HFF-Myc (cell line): ENCODE data around the gene C17orf50.
A peak's percentile ranks its signal among the peaks of the same experiment; 100 is the strongest.

Source experiments
- DNase-seq: peaks from one replicate; pipeline ENCODE4 v3.0.0-alpha.2; 2011; ENCODE audit warnings: low read depth; ENCODE audit errors: extremely low read depth
- H3K4me3 ChIP-seq: replicated peaks from 2 replicates; pipeline ENCODE4 v1.5.1; 2011; ENCODE audit warnings: low read depth, mild to moderate bottlenecking, control low read depth, low read length
- TF ChIP-seq, protein P1 (sequence below): IDR thresholded peaks from 2 replicates; pipeline ENCODE4 v1.5.1; 2012; ENCODE audit warnings: mild to moderate bottlenecking, low read depth, low read length, control low read depth; ENCODE audit errors: missing control alignments

Gene C17orf50

DNA sequence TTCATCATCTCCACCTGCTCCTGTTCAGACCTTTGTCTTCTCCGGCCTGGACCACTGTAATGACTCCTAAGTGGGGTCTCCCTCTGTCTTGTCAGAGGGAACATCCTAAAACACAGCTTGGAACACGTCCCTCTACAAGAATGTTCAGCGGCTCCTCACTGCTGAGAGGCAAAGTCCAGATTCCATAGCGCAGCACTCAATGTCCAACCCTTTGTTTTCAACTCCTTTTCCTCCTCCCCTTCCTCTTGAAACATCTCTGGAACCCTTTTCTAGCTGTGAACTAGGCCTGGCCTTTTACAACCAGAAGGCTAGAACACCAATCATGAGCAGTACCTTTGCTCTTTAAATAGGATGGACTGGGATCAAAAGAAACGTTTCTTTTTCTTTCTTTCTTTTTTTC, 914 bp downstream of the C17orf50 start:
- H3K4me3 ChIP-seq: no peak overlapping the region
- no peak for DNase-seq
- TF ChIP-seq, protein P1, sequence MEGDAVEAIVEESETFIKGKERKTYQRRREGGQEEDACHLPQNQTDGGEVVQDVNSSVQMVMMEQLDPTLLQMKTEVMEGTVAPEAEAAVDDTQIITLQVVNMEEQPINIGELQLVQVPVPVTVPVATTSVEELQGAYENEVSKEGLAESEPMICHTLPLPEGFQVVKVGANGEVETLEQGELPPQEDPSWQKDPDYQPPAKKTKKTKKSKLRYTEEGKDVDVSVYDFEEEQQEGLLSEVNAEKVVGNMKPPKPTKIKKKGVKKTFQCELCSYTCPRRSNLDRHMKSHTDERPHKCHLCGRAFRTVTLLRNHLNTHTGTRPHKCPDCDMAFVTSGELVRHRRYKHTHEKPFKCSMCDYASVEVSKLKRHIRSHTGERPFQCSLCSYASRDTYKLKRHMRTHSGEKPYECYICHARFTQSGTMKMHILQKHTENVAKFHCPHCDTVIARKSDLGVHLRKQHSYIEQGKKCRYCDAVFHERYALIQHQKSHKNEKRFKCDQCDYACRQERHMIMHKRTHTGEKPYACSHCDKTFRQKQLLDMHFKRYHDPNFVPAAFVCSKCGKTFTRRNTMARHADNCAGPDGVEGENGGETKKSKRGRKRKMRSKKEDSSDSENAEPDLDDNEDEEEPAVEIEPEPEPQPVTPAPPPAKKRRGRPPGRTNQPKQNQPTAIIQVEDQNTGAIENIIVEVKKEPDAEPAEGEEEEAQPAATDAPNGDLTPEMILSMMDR: no peak

DNA sequence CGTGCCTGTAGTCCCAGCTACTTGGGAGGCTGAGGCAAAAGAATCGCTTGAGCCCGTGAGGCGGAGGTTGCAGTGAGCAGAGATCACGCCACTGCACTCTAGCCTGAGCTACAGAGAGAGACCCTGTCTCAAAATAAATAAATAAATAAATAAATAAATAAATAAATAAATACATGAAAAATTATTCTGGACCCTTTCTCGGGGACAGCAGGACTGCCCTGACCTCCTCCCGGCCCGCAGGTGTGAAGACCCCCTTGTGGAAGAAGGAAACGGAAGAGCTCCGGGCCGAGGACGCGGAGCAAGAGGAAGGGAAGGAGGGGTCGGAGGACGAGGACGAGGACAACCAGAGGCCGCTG, 3.1 kb downstream of the C17orf50 start:
- H3K4me3 ChIP-seq: peak overlapping the region; percentile 42; the same call in 1 of the 2 replicates
- no peak for DNase-seq
- TF ChIP-seq, protein P1: no peak

DNA sequence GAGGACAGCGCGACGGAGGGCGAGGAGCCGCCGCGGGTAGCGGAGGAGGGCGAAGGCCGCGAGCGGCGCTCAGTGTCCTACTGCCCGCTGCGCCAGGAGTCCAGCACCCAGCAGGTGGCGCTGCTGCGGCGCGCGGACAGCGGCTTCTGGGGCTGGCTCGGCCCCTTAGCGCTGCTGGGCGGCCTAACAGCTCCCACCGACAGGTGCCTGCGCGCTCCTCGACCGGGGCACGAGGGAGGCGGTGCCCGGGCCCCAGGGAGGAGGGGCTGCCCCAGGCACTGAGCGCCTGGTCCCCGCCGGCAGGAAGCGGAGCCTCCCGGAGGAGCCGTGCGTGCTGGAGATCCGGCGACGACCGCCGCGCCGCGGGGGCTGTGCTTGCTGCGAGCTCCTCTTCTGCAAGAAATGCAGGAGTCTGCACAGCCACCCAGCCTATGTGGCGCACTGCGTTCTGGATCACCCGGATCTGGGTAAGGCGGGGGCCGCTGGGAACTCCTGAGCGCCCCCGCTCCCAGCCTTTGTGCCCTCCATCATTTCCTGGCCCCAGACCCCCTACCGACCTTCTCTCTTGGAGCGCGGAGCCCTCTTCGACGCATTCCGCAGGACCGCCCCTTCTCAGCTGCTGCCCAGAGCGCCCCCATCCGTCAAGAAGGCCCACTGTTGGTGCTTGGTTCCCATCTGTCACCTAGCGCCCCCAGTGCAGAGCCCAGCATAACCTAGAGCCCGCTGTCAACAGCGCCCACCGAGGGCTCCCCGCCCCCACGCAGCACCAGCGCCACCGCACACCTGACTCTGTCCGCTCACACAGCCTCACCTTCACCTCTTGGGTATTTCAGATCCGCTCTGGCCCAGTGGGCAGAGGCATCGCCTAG, 3.7 kb downstream of the C17orf50 start:
- peak overlapping the region; percentile 42 for H3K4me3 ChIP-seq
- no peak for DNase-seq
- TF ChIP-seq, protein P1: peak; percentile 86

DNA sequence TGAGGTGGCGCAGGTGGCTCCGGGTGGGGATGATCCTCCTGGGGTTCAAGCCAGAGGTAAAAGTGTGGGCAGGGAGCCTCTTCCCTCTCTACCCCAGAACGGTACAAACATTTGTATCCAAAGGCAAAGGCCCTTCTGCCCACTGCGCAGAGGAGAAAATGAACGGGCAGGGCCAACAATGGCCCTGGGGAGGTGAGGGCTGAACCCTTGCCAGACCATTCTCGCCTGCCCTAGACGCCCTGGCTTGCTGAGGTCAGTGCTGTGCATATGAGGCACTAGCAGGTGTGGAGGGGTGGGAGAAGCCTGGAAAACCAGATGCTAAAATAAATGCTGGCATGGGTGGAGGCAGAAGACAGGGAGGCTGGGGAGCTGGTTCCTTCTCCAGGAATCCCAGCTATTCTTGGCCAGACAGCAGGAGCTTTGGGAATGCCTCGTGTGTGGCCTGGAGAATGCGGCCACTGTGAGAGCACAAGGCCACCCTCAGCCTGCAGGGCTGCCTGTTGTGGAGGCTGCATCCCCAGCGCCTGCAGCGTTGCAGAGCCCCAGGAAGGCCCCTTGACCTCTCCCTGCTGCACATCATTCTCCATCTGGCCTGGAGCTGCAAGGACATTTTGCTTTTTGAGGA, 4.5 kb downstream of the C17orf50 start:
- TF ChIP-seq, protein P1: no peak
- H3K4me3 ChIP-seq: no peak overlapping the region
- DNase-seq: no peak

DNA sequence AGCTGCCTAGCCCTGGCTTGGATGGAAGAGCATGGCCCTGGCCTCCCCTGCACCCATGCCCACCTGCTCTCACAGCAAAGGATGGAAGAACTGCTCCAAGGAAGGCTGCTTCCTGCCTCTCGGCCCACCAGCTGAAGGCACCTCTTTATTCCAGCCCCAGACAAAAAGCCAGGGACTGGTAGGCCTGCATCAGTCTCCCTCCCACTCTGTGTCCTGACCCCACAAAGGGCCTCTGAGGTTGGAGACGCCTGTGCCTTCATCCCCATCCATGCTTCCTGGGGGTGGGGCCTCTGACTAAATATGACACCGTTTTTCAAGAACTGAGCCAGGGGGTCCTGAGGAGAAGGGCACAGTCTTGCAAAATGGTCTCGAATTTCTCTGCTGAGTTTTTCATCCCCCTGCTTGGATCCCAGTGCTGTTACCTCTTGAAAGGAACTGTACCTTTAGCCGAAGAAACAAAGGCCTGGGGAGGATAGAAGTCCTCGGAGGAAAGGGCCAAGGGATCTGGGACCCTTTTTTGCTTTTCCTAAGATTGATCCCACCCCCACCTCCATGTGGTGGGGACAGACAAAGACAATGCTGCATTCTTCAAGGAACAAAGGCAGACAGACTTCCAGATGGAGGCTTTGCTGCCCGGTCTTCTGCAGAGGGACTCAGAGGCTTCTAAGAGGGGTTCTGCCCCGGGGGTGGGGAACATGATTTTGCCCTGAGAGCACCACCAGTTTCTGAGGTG, 5.2 kb downstream of the C17orf50 start:
- TF ChIP-seq, protein P1: no peak
- DNase-seq: no peak

DNA sequence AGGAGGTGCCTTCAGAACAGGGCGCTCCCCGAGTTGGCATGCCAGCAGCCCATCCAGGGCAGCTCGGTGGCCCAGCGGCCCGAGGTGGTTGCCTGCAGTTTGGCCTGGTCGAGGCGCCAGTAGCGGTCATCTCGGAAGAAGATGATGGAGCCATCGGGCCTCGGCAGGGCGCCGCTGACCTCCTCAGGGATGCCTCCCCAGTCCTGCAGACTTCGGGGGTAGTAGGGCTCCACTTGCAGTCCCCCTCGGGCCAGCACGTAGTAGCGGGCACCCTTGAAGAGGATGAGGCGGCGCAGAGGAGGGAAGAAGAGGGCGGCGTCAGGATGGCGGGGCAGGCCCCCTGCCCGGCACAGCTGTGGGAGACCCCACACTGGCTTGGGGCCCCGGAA, 5.8 kb downstream of the C17orf50 start:
- TF ChIP-seq, protein P1: no peak
- H3K4me3 ChIP-seq: no peak overlapping the region
- DNase-seq: no peak

More for the DNA sequence above, 5.2 kb downstream of the C17orf50 start:
- no peak overlapping the region for H3K4me3 ChIP-seq
